T-helper 17 cell (primary cell): ENCODE data around the gene CYP2D6. TPM values are rescaled to one million over a fixed set of nuclear protein-coding genes. Genes with fewer than 3 reads are reported as not detected.

ENCODE experiments used
- ATAC-seq: fragments of 150-1000 bp; cut with Tn5 transposase; 2 replicates; pipeline ENCODE4 v1.10.0; 2021; ENCODE audit warnings: mild to moderate bottlenecking, moderate library complexity
- DNase-seq, 3 donors: peaks; one replicate each; pipeline versions ENCODE4 v3.0.0 to v3.0.0-alpha.2; 2020 to 2021
- H3K9me3 ChIP-seq: one replicate; pipeline ENCODE4 v1.7.0; 2013; ENCODE audit warnings: low read length, mild to moderate bottlenecking; ENCODE audit not compliant: control insufficient read depth, poor library complexity, severe bottlenecking
- H3K27ac Mint-ChIP-seq: one replicate; pipeline ENCODE4 v1.8.0; 2022; ENCODE audit warnings: mild to moderate bottlenecking, moderate library complexity, mixed read lengths
- H3K27me3 Mint-ChIP-seq: one replicate; pipeline ENCODE4 v1.8.0; 2022; ENCODE audit warnings: mixed read lengths
- H3K36me3 Mint-ChIP-seq: one replicate; pipeline ENCODE4 v1.8.0; 2022; ENCODE audit warnings: low read depth, mixed read lengths
- H3K4me1 Mint-ChIP-seq: one replicate; pipeline ENCODE4 v1.8.0; 2022; ENCODE audit warnings: mild to moderate bottlenecking, mixed read lengths
- H3K4me3 Mint-ChIP-seq: one replicate; pipeline ENCODE4 v1.8.0; 2022; ENCODE audit warnings: mild to moderate bottlenecking, moderate library complexity, mixed read lengths
- total RNA-seq, 4 donors: library from RNA in 2 of 4; stranded (reverse) in 2 of 4; gene quantifications; one replicate each; pipeline ENCODE4 v1.2.3 and lab custom pipeline; 2022 to 2026

The CYP2D6 gene
- total RNA-seq, 2 donors from 2014 or later = 5.9 to 9.6 TPM

GRCh38 chr22:42079319-42080251 is 51.0 kb downstream of the CYP2D6 start, which contains the start of gene SMDT1:
Gene SMDT1, plus strand, starts transcription at chr22:42079700. Its CDS starts 69 bp downstream, at chr22:42079769.
- Mint-ChIP-seq H3K4me3 (peak within 1 kb of the TSS; percentile 96), H3K27me3 (no peaks in the 10 kb centered on the region), H3K36me3 (peaks cover 3% of the 10 kb centered on the region), H3K4me1 (peaks cover 22% of the 10 kb centered on the region), H3K27ac (peak within 1 kb of the TSS; percentile 97)
- DNase-seq (peak; percentile 96 to 97 (median 97)), ATAC-seq (peak; percentile 92)
- H3K9me3 ChIP-seq = no peaks in the 10 kb centered on the region

- peaks cover 20% of the 10 kb centered on the region for H3K4me1 Mint-ChIP-seq
- peaks cover 3% of the 10 kb centered on the region for H3K36me3 Mint-ChIP-seq
- DNase-seq = peak in 1 of 3 donors; percentile 25
Observed at GRCh38 chr22:42078469-42079318, 51.9 kb downstream of the CYP2D6 start.

GRCh38 chr22:42077486-42078125 is 53.0 kb downstream of the CYP2D6 start:
- DNase-seq = no peak
- ATAC-seq = no peak
- Mint-ChIP-seq H3K27me3 (no peaks in the 10 kb centered on the region), H3K27ac (peak overlapping the region; percentile 97), H3K36me3 (peaks cover 3% of the 10 kb centered on the region), H3K4me1 (peaks cover 25% of the 10 kb centered on the region), H3K4me3 (no peak overlapping the region)
- H3K9me3 ChIP-seq = no peaks in the 10 kb centered on the region

More at GRCh38 chr22:42078469-42079318, 51.9 kb downstream of the CYP2D6 start:
- no peak for ATAC-seq
- Mint-ChIP-seq H3K4me3 (peak overlapping the region; percentile 96), H3K27ac (peak overlapping the region; percentile 97), H3K27me3 (no peaks in the 10 kb centered on the region)
- no peaks in the 10 kb centered on the region for H3K9me3 ChIP-seq

GRCh38 chr22:42076764-42077485 is 53.7 kb downstream of the CYP2D6 start:
- peak overlapping the region; percentile 84 for H3K27ac Mint-ChIP-seq
- H3K36me3 Mint-ChIP-seq = peaks cover 3% of the 10 kb centered on the region
- DNase-seq (no peak), ATAC-seq (no peak)
- H3K4me3 Mint-ChIP-seq = no peak overlapping the region
- H3K9me3 ChIP-seq = no peaks in the 10 kb centered on the region
- H3K27me3 Mint-ChIP-seq = no peaks in the 10 kb centered on the region
- H3K4me1 Mint-ChIP-seq = peaks cover 23% of the 10 kb centered on the region

Other genes starting within 250 kb of the CYP2D6 start
- gene SHISA8, start 215.7 kb downstream of the CYP2D6 start, total RNA-seq = 1 to 10 TPM in 1 of 2 donors, not detected in 1; 1.6 TPM
- gene TNFRSF13C, start 204.0 kb downstream of the CYP2D6 start, total RNA-seq = 10 to 100 TPM; 10.2 to 23.9 TPM
- gene CENPM, start 183.7 kb downstream of the CYP2D6 start, total RNA-seq = 10 to 100 TPM; 26.9 to 28.3 TPM
- gene SEPTIN3, start 161.4 kb downstream of the CYP2D6 start, total RNA-seq = under 1 TPM in 1 of 2 donors, not detected in 1; 0.42 TPM
- 1 to 10 TPM in 1 of 2 donors, under 1 TPM in 1; 0.91 to 1.7 TPM for gene WBP2NL, start 132.0 kb downstream of the CYP2D6 start, total RNA-seq
- 10 to 100 TPM in 1 of 2 donors, 1 to 10 TPM in 1; 9.1 to 10.6 TPM for gene NAGA, start 60.0 kb downstream of the CYP2D6 start, total RNA-seq
- 1 to 10 TPM in 1 of 2 donors, under 1 TPM in 1; 0.90 to 2.1 TPM for gene PHETA2, start 56.6 kb downstream of the CYP2D6 start, total RNA-seq
- 10 to 100 TPM; 43.7 to 96.1 TPM for gene SMDT1, start 51.1 kb downstream of the CYP2D6 start, total RNA-seq
- gene NDUFA6, start 40.0 kb downstream of the CYP2D6 start, total RNA-seq = 10 to 100 TPM; 47.6 to 59.1 TPM
- 10 to 100 TPM; 68.7 to 81.9 TPM for gene TCF20, start 139.8 kb upstream of the CYP2D6 start, total RNA-seq